ENCODE data around the gene CXorf65.

CXorf65 gene

DNA sequence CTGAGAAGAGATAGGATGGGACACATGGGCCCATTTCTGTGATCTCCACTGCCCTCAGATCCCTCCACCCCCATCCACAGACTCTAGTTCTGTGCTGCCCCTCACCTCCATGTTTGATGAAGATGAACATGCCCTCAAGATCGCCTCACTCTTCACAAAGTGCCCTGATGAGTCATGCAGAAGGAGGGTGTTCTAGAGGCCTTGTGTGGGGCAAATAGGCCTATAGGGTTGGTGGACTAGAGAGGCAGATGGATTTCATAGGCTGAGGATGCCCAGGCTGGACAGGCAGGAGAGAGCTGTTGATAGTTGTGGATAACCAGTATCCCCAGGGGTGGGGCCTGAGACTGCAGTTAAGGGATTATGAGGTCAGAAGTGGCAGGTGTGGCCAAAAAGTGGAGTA lies at the start of gene CXorf65:
Gene CXorf65, minus strand, starts transcription at position 314 of the 400 bp plus-strand sequence. Its CDS starts 184 bp downstream, at position 130.
- DNase-seq (ENCODE audit: low spot score): no peak

DNA sequence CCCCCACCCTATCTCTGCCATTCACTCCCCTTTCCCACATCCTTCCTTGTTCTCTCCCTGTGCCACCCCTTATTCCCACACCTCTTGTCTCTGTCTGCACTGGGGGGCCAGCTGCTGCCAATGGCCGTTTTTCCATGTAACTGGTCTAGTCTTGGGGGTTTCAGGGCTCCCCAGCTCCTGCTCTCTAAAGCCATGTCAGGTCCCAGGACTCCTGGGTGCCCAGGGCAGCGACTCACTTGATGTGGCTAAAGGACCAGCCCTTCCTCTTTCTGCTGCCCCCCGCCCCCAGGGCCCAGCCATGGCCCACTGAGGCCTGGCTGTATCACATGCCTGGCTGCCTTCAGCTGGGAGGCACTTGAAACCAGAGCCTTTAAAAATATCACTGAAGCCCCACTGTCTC lies 48.1 kb upstream of the CXorf65 start:
- no peak for DNase-seq (ENCODE audit: low spot score)

DNA sequence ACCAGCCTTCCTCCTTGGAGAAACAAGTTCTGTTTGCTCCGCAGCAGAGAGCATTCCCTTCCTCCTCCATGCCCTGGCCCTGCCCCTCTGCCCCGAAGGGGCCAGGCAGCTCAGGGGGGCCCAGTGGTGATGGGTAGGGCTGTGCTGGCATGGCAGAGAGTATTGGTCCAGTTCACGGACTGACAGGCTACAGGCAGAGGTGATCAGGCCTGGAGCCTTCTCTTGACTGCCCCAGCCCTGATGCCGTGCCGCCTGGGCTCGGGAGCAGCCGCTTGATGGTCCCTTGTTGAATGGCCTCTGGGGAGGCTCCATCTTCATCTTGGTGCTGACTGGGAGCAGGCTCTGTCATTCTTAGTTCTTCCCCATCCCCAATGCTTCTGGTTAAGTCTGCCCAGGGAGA lies 47.7 kb upstream of the CXorf65 start:
- no peak for DNase-seq (ENCODE audit: low spot score)

DNA sequence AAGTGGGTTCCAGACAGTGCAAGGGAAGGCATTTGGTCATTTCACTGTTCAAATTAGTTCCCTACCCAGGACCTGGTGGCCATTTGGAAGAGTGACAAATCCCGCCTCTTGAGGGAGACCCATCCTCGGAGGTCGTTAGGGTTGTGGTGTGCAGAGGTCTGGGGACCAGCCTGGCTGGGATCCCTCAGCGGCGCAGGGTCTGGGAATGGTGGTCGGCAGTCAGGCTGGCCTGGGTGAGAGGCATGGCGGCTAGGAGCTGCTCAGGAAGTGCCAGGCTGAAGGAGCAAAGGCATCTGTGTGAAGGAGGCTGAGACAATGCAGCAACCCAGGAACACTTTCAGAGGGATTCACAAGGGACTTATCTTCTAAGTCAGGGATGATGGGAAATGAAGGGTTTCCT lies 44.8 kb upstream of the CXorf65 start:
- DNase-seq (ENCODE audit: low spot score): no peak

DNA sequence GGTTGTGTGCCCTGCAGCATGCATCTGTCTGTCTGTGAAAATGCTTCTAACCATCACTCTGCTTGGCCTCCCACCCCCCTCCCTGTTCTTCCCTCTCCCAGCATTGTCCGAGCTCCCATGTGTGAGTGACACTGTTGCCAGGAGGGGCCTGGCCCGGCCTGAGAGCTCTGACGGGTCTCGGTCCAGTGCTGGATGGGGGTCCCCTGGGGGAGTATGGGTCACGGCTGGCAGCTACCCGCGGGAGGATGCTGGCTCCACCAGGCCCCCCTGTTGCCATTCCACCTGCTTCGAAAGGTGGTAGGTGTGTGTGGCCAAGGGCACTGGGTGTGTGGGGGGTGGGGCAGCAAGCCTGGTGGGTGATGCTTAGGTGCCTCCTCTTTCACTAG lies 41.7 kb upstream of the CXorf65 start:
- no peak for DNase-seq (ENCODE audit: low spot score)

DNA sequence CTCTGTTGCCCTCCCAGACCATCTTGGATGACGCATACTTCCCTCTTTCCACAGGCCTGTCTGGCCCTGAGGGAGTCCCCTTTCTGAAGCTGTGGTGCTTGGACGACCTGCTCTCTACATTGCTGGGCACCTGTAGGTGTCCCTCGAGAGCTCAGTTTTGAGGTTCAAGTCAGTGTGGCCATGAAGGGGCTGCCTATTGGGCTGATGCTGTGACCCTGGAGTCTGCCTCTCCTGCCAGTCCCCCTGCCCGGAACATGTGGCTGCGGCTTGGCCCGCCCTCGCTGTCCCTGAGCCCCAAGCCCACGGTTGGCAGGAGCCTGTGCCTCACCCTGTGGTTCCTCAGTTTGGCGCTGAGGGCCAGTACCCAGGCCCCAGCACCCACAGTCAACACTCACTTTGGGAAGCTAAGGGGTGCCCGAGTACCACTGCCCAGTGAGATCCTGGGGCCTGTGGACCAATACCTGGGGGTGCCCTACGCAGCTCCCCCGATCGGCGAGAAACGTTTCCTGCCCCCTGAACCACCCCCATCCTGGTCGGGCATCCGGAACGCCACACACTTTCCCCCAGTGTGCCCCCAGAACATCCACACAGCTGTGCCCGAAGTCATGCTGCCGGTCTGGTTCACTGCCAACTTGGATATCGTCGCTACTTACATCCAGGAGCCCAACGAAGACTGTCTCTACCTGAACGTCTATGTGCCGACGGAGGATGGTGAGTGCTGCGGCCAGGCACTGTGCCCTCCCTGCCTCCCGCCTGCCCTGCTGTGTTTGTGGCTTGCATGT lies 41.1 kb upstream of the CXorf65 start:
- no peak for DNase-seq (ENCODE audit: low spot score)

DNA sequence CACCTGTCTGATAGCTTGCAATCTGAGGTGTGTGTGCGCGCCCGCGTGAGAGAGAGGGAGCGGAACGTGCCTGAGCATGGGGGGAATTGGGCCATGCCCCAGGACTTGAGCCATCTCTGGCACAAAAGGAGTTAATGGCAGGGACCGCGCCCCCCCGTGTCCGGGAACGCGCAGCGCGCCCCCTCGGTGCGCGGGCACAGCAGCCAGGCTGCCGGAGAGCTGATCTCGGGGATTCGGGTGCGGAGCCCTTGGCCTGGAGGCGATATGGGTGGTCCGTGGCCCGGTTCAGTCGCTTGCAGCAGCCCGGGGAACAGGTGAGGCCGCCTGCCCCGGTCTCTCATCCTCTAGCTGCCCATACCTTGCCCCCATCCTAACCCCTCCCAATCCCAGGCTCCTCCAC lies 38.1 kb upstream of the CXorf65 start, which contains the start of gene NLGN3:
Gene NLGN3, plus strand, starts transcription at position 191 of the 400 bp plus-strand sequence. CDS start 2,909 bp downstream, outside the sequence.
- no peak for DNase-seq (ENCODE audit: low spot score)

DNA sequence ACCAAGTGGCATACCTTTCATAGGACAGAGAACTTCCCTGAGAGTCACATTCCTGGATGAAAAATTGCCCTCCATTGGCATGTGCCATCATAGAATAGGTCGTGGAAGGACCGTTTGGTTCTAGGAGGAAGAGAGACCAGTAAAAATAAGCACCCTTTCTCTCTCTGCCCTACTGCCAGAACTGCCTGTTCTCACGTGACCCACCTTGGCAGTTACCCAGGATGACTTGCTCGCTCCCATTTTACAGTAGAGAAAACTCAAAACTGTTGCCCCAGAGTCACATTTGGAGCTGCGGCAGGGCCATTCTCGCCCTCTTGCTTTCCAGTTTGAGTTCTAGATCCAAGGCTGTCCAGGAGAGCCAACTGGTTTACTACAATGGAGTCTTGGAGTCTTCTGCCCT lies 37.0 kb upstream of the CXorf65 start:
- DNase-seq (ENCODE audit: low spot score): no peak

DNA sequence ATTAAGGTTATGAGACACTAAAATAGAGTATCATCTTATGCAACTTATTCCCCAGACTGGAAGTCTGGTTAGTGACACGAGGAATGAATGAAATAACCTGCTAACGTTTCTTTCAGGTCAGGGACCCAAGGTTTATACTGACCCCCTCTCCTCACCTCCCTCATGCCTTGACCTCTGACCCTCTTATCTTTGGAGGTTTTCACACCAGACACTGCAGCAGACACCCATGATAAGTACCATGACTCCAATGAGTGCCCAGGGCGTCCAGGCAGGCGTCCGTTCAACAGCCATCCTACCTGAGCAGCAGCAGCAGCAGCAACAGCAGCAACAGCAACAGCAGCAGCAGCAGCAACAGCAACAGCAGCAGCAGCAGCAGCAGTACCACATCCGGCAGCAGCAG lies 33.9 kb upstream of the CXorf65 start:
- no peak for DNase-seq (ENCODE audit: low spot score)

DNA sequence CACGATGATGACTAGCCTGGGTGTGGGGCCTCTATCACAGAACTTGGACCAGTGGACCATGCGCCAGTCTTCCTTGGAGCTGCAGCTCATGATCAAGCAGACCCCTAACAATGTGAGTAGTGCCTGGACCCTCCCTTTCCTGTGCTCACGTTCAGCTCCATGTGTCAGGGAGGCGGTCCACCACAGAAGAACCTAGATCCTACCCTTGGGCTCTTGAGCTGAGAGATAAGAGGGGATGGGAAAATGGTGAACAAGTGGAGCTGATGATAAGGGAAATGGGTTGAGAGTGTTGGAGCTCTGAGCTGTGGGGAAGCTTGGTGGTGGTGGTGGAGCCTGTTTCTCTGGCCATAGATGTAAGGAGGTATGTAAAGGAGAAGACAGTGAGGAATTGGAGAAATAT lies 25.0 kb upstream of the CXorf65 start:
- no peak for DNase-seq (ENCODE audit: low spot score)

DNA sequence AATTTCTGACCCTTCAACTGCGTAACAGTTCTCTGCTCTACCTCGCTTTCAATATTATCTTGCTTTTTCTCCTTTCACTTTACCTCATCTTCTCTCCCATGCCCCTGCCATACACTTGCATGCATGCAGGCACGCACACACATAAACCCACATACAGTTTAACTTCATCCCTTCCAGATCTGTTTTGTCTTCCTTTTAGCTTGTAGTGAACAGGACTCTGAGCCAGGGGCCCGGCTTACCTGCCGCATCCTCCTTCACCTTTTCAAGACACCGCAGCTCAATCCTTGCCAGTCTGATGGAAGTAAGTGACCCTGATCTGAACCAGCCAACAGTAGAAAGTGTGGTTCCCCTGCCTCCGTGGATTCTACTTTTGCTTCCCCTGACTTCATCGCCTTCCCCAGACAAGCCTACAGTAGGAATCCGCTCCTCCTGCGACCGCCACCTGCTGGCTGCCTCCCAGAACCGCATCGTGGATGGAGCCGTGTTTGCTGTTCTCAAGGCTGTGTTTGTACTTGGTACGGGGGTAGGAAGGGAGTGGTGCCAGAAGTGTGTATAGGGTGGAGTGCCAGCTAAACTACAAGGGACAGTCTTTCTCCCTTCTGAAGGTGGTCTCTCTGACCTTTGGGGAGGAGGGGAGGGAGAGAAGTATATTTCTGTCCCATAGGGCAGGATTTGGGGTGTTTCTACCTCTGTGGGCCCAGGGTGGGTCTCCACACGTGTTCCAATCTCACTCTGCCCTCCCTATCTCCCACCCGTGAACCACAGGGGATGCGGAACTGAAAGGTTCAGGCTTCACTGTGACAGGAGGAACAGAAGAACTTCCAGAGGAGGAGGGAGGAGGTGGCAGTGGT lies 22.6 kb upstream of the CXorf65 start:
- DNase-seq (ENCODE audit: low spot score): peak; percentile 81

DNA sequence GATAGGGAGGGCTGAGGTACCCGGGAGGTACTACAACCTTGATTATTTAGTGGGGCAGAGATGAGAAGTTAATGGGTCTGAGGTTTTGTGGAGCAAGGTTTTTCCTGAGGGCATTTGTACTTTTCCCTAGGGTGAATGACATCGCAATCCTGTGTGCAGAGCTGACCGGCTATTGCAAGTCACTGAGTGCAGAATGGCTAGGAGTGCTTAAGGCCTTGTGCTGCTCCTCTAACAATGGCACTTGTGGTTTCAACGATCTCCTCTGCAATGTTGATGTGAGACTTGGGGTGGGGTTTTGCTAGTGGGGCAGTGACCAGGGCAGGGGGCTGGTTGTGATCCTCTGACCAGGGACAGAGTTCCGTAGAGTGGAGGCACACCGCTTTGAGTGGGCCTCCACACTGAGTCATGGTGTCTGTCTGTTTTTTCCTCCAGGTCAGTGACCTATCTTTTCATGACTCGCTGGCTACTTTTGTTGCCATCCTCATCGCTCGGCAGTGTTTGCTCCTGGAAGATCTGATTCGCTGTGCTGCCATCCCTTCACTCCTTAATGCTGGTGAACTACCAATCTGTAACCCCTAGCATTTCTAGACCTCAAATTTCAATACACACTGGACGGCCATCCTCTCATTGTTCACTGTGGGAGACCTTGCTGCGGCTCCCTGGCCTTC lies 21.8 kb upstream of the CXorf65 start:
- no peak for DNase-seq (ENCODE audit: low spot score)

DNA sequence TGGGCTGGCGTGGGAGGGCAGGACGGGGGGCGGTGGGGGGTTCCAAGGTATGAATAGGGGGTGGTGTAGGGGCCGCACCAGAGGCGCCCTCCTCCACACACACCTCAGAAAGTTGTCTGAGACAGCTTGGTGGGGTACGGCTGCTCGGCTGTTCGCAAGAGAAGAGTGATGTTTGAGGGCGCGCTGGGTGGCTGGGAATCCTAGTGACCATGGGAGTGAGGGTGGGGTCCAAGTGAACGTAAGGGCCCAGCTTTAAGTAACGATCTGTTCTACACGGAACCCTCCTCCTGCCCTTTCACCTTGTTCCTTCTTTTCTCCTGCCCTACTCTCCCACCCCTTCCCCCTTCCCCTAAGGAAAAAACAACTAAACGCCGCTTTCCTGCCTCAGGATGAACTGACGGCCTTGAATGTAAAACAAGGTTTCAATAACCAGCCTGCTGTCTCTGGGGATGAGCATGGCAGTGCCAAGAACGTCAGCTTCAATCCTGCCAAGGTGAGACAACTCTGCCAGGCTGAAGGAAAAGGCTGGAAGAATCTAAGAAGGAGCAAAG lies 12.5 kb upstream of the CXorf65 start:
- no peak for DNase-seq (ENCODE audit: low spot score)

DNA sequence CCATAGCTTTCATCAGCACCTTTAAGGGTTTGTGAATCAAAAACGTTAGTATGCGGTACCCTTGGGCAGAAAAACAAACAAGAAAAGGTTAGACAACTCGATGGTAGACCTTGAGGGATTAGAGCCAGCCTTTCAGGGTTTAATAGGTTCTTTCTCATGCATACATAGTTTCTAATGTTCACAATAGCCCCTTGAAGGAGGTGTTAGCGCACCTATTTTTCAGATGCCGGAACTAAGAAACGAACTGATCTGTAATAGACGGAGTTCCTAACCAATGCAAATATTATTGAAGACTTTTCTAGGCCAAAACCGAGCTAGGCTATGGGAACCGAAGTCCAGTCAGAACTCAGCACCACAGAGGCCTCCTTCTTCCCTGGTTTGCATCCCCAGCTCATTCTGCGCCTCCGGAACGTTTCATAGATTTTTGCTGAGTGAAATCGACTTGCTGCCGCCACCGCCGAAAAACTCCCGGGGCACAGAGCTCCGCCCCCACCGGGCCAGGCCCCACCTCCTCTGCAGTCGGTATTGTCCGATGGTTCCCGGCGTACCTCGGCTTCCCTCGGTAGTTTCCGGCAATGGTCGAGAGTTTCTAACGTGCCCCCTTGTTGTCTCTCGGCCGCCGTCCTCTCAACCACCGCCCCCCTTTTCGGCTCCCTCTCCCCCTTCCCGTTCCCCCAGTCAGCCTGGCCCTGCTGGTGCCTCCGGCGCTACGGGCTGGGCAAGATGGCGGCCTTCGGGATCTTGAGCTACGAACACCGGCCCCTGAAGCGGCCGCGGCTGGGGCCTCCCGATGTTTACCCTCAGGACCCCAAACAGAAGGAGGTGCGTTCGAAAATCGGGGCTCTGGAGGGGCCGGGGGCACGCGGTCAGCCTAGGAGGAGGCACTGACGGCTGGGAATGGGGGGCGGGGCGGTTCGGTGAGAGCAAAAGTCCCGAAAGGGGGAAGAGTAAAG lies 11.8 kb upstream of the CXorf65 start, which contains the start of gene MED12:
Gene MED12, plus strand, starts transcription at position 565 of the 953 bp plus-strand sequence. Its CDS starts 159 bp downstream, at position 724.
- peak; percentile 74 for DNase-seq (ENCODE audit: low spot score)

DNA sequence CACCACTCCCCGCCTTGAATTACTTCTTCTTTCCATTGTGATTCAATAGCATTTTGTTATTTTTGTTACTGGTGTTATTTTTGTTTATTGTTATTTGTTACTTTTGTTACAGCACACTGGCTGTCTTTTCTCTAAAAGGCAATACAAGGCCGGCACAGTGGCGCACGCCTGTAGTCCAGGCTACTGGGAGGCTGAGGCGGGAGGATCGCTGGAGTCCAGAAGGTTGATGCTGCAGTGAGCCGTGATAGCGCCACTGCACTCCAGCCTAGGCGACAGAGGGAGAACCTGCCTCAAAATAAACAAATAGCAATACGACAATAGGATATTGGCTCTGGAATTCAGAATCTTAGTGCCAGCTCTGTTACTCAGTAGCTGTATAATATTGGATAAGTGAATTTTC lies 10.8 kb upstream of the CXorf65 start:
- no peak for DNase-seq (ENCODE audit: low spot score)

DNA sequence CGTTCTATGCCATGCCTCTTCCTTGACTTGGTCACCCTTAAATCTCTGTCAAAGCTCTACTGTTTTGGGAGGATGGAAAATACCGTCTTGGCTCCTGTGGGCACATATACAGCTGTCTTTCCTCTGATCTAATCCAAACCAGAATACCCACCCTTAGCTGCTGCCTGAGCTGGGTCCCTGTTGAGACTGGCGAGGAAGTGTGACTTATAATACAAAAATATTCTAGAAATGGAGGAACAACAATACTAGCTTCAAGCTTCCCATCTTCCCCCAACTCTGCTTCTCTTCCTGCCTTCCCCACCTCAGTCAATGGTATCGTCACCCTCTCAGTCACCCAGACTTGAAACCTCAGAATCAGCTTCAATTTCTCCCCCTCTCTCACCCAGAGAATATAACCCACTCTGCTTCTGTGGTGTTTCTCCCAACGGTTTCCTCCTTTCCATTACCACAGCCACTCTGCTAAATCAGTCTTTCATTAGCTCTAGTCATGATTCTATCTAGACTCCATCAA lies 5.4 kb upstream of the CXorf65 start:
- DNase-seq (ENCODE audit: low spot score): no peak

DNA sequence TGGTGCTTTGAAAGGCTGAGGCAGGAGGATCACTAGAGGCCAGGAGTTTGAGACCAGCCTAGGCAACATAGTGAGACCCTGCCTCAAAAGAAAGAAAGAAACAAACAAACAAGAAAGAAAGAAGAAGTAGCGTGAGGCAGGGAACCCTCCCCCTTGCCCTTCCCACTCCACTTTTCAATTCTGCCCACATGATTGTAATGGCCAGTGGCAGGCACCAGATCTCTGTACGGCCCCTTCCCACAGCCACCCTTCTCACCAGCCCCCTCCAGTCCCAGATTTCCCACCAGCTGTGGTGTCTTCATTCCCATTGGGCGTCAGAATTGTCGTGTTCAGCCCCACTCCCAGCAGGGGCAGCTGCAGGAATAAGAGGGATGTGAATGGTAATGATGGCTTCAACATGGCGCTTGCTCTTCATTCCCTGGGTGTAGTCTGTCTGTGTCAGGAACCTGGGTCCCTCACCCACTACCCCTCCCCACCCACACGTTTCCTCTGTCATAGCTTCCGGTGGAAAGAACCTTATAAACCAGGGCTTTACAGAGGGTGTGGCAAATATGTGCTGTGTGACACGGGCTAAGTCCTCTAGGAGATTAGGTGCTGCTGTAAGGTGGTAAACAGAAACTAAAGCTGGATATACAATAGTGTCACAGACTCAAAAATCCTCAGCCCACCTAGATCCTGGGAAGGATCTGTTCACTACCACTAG lies 4.8 kb upstream of the CXorf65 start, which contains the start of gene IL2RG:
Gene IL2RG, minus strand, starts transcription at position 437 of the 703 bp plus-strand sequence. Its CDS starts 38 bp downstream, at position 399.
- no peak for DNase-seq (ENCODE audit: low spot score)

DNA sequence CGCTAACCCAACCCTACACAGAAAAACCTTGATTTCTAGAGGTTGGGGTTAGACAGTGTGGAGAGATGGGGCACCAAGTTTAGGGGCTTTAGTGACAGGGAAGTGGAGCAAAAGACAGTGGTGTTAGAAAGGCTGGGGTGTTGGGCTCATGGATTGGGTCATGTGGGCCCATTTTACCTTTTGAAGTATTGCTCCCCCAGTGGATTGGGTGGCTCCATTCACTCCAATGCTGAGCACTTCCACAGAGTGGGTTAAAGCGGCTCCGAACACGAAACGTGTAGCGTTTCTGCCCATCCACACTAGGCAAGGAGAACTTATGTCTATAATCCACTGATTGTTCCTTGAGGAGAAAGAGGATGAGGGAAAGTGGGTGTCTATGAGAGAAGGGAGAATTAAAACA lies 2.5 kb upstream of the CXorf65 start:
- no peak for DNase-seq (ENCODE audit: low spot score)

DNA sequence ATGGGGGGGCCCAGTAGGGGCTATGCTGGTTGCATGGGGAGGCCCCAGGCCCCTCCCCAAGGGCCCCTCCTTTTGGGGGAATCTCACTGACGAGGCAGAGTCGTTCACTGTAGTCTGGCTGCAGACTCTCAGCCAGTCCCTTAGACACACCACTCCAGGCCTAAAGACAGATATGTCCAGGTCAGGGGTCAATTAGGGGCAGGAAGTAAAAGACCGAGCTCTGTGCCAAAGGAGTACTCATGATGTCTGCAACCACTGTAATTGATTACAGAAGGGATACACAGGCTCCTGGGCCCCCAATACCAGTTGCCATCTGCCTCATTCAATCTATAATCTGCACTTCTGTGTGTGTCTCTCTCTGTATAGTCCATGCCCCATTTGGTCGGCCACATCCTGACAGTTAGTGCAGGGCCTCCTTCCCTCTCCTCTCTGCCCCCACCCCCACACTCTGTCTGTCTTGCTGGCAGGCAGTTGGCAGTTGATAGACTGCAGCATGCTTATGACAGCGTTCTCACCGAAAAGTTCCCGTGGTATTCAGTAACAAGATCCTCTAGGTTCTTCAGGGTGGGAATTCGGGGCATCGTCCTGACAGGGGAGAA lies 1.3 kb upstream of the CXorf65 start:
- DNase-seq (ENCODE audit: low spot score): no peak

DNA sequence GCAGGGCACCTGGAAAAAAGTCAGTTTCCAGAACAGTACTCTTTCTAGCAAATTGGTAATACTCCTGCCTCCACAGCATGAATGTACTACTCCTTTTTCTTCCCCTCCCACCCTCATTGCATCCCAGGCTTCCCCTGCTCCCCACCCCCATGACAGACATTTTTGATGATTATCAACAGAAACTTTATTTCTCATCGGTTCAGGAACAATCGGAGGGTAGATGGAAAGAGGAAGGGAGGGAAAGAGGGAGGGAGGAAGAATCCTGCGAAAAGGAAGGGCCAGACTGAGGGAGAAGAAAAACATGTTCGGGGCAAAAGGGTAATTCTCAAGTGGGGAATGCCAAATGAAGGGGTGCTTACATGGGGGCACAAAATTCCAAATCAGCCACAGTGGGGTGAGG lies 705 bp upstream of the CXorf65 start:
- no peak for DNase-seq (ENCODE audit: low spot score)

Data from HuH-7 (cell line).